ENCODE measurements around the gene AURKB. TPM values are rescaled to one million over a fixed set of nuclear protein-coding genes. Genes with fewer than 3 reads are reported as not detected.

Gene AURKB
- total and polyA plus RNA-seq, 2 of the 13 experiments (the other 11 are each of a cell fraction or from before 2014, with no cell fraction given): 29.5 to 75.3 TPM

- TF ChIP-seq, protein P1, sequence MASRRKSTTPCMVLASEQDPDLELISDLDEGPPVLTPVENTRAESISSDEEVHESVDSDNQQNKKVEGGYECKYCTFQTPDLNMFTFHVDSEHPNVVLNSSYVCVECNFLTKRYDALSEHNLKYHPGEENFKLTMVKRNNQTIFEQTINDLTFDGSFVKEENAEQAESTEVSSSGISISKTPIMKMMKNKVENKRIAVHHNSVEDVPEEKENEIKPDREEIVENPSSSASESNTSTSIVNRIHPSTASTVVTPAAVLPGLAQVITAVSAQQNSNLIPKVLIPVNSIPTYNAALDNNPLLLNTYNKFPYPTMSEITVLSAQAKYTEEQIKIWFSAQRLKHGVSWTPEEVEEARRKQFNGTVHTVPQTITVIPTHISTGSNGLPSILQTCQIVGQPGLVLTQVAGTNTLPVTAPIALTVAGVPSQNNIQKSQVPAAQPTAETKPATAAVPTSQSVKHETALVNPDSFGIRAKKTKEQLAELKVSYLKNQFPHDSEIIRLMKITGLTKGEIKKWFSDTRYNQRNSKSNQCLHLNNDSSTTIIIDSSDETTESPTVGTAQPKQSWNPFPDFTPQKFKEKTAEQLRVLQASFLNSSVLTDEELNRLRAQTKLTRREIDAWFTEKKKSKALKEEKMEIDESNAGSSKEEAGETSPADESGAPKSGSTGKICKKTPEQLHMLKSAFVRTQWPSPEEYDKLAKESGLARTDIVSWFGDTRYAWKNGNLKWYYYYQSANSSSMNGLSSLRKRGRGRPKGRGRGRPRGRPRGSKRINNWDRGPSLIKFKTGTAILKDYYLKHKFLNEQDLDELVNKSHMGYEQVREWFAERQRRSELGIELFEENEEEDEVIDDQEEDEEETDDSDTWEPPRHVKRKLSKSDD (CRISPR knock-in tag; IDR thresholded peaks at IDR 0.05; ENCODE audit: low read depth): peak; percentile 88; the same call in 1 of the 2 replicates
- TF ChIP-seq RBFOX2 (IDR thresholded peaks at IDR 0.05; ENCODE audit: low read depth, low read length) (peak; percentile 79), RBAK (CRISPR knock-in tag; IDR thresholded peaks at IDR 0.05) (no peak), ESRRA (CRISPR knock-in tag; IDR thresholded peaks at IDR 0.05; ENCODE audit: low read depth) (no peak), ATF4 (CRISPR knock-in tag; IDR thresholded peaks at IDR 0.05) (peak in 1 of 2 experiments; percentile 84; a peak in 2 of 4 replicates), TFDP1 (CRISPR knock-in tag; IDR thresholded peaks at IDR 0.05; ENCODE audit: borderline replicate concordance) (peak; percentile 89; the same call in 1 of the 2 replicates), ZNF513 (CRISPR knock-in tag; conservative IDR thresholded peaks at IDR 0.05) (no peak), ZBTB10 (CRISPR knock-in tag; IDR thresholded peaks at IDR 0.05; ENCODE audit: borderline replicate concordance) (no peak), POLR2AphosphoS2 (IDR thresholded peaks at IDR 0.05; ENCODE audit: low read depth, low read length) (no peak; the same call in 1 of the 2 replicates), ZNF20 (CRISPR knock-in tag; IDR thresholded peaks at IDR 0.05) (no peak), ZNF7 (CRISPR knock-in tag; IDR thresholded peaks at IDR 0.05) (no peak)
- TF ChIP-seq, protein P2, sequence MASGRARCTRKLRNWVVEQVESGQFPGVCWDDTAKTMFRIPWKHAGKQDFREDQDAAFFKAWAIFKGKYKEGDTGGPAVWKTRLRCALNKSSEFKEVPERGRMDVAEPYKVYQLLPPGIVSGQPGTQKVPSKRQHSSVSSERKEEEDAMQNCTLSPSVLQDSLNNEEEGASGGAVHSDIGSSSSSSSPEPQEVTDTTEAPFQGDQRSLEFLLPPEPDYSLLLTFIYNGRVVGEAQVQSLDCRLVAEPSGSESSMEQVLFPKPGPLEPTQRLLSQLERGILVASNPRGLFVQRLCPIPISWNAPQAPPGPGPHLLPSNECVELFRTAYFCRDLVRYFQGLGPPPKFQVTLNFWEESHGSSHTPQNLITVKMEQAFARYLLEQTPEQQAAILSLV (CRISPR knock-in tag; IDR thresholded peaks at IDR 0.05; ENCODE audit: borderline replicate concordance): peak; percentile 96; the same call in 1 of the 2 replicates
- TF ChIP-seq, protein P3, sequence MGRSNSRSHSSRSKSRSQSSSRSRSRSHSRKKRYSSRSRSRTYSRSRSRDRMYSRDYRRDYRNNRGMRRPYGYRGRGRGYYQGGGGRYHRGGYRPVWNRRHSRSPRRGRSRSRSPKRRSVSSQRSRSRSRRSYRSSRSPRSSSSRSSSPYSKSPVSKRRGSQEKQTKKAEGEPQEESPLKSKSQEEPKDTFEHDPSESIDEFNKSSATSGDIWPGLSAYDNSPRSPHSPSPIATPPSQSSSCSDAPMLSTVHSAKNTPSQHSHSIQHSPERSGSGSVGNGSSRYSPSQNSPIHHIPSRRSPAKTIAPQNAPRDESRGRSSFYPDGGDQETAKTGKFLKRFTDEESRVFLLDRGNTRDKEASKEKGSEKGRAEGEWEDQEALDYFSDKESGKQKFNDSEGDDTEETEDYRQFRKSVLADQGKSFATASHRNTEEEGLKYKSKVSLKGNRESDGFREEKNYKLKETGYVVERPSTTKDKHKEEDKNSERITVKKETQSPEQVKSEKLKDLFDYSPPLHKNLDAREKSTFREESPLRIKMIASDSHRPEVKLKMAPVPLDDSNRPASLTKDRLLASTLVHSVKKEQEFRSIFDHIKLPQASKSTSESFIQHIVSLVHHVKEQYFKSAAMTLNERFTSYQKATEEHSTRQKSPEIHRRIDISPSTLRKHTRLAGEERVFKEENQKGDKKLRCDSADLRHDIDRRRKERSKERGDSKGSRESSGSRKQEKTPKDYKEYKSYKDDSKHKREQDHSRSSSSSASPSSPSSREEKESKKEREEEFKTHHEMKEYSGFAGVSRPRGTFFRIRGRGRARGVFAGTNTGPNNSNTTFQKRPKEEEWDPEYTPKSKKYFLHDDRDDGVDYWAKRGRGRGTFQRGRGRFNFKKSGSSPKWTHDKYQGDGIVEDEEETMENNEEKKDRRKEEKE (IDR thresholded peaks at IDR 0.05): no peak
Observed at GRCh38 chr17:8248751-8249607, 38.6 kb upstream of the AURKB start, which contains the start of gene PFAS (continued).

Measured in HepG2 (cell line).